ENCODE results near the gene SETD2. TPM values are rescaled to one million over a fixed set of nuclear protein-coding genes. Genes with fewer than 3 reads are reported as not detected.

SETD2 gene
- total and polyA plus RNA-seq, 2 of the 8 experiments (the other 6 are each of a cell fraction or from before 2014, with no cell fraction given), result 15.7 to 46.3 TPM

DNA sequence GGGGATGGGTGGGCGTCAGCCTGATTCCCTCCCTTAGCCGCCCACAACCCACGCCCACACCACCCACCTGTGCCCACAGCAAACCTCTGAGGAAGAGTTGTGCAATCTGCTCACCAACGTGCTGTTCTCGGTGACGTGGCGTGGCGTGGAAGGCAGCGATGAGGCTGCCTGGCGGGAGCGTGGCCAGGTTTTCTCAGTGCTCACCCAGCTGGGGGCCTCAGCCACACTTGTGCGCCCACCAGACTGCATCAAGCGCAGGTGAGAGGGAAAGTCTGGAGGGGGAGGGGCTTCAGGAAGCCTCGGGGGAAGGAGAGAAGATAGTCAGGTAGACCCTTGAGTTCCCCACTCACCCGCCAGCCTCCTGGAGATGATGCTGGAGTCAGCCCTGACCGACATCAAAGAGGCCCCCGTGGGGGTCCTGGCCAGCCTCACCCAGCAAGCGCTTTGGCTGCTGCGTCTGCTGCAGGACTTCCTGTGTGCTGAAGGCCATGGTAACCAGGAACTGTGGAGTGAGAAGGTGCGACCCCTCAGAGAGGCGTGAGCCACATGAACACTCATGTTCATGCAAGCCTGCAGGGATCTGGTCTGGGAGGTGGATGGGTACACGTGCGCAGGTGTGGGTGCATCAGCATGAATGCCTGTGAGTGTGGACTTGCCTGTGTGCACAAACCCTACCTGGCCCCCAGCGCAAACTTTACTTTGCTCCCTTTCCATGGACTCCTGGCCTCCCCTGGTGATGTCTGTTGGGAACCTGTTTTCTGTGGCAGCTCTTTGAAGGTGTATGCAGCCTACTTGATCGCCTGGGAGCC is 162.8 kb downstream of the SETD2 start:
- POLR2A ChIA-PET (ENCODE audit: partially characterized antibody), result interaction anchor here (1.2 kb wide), 1 partner anchor 20 kb away, joined by 3 read pairs; no protein-coding TSS in a partner anchor
- no peaks in the 10 kb centered on the region for H3K23me2 ChIP-seq (ENCODE audit: low read depth, low read length)
- TF ChIP-seq CHD1 (IDR thresholded peaks at IDR 0.05; ENCODE audit: low read depth, low read length) (no peak), EP300 (IDR thresholded peaks at IDR 0.05; ENCODE audit: borderline replicate concordance in 1 of 2, low read depth in 2 of 2, low read length in 2 of 2) (no peak), TAF1 (IDR thresholded peaks at IDR 0.05; ENCODE audit: low read depth, low read length) (no peak)
- TF ChIP-seq, protein P1, sequence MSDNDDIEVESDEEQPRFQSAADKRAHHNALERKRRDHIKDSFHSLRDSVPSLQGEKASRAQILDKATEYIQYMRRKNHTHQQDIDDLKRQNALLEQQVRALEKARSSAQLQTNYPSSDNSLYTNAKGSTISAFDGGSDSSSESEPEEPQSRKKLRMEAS (IDR thresholded peaks at IDR 0.05), result no peak

More for the DNA sequence above, 162.8 kb downstream of the SETD2 start:
- H2BK20ac ChIP-seq (ENCODE audit: low read length), result no peak overlapping the region
- no peak overlapping the region for H4K8ac ChIP-seq (ENCODE audit: extremely low read depth, insufficient read depth, low read length)
- peaks cover 3 to 22% (median 21%) of the 10 kb centered on the region in 4 experiments; a peak in 7 of 8 replicates for H3K36me3 ChIP-seq (ENCODE audit: control insufficient read depth in 2 of 4, insufficient read depth in 4 of 4, low read length in 3 of 4)
- H4K20me1 ChIP-seq (replicated peaks in 1 of 2; ENCODE audit: control insufficient read depth in 1 of 2, insufficient read depth in 2 of 2, low read length in 2 of 2), result peaks cover 3 to 25% of the 10 kb centered on the region in 2 experiments
- H2BK120ac ChIP-seq (replicated peaks; ENCODE audit: low read depth, low read length), result no peak overlapping the region
- WGBS, 2 experiments (ENCODE audit: extremely low coverage in 1 of 2, insufficient coverage in 1 of 2, insufficient read length in 1 of 2, insufficient replicate concordance in 2 of 2, low coverage in 1 of 2, low lambda C conversion rate in 2 of 2, missing lambda C conversion rate in 1 of 2), result 94% methylated on average over 21 of the region's 25 CpGs; no CpG with 5 or more reads in 1 of the 2 experiments
- no peak overlapping the region for H3K27ac ChIP-seq (ENCODE audit: low read depth, low read length)
- CTCF ChIA-PET (ENCODE audit: partially characterized antibody), result interaction anchor here (0.6 to 14.2 kb wide), 9 partner anchors 9 to 323 kb away, joined by 3 to 130 read pairs (median 3); partner anchors contain the start of genes CCDC12 and NBEAL2
- H3K14ac ChIP-seq (ENCODE audit: insufficient read length), result no peak overlapping the region
- H3K9ac ChIP-seq (replicated peaks in 1 of 4; ENCODE audit: extremely low read depth in 1 of 4, low read depth in 3 of 4, low read length in 3 of 4), result no peak overlapping the region
- no peak for FAIRE-seq
- H3K79me1 ChIP-seq (ENCODE audit: low read depth, low read length), result no peaks in the 10 kb centered on the region
- H3K9me3 ChIP-seq (ENCODE audit: insufficient read depth in 2 of 2, low read depth in 1 of 2, low read length in 1 of 2), result no peaks in the 10 kb centered on the region
- no peak overlapping the region for H3K4me2 ChIP-seq (ENCODE audit: insufficient read depth in 1 of 2, low read depth in 2 of 2, low read length in 2 of 2)
- H3K79me2 ChIP-seq (ENCODE audit: control insufficient read depth in 1 of 2, insufficient read depth in 2 of 2, low read length in 2 of 2), result no peaks in the 10 kb centered on the region
- no peak overlapping the region for H2AK5ac ChIP-seq (ENCODE audit: low read depth, low read length)
- H3K4me1 ChIP-seq (replicated peaks in 1 of 4; ENCODE audit: control insufficient read depth in 3 of 4, insufficient read depth in 4 of 4, low read length in 3 of 4), result peaks cover 0 to 3% (median 1%) of the 10 kb centered on the region in 4 experiments; a peak in 3 of 7 replicates
- no peak overlapping the region for H4K91ac ChIP-seq (replicated peaks; ENCODE audit: insufficient read length, low read length)
- no peak overlapping the region for H2BK12ac ChIP-seq (ENCODE audit: low read depth, low read length)
- no peak overlapping the region for H3K4me3 ChIP-seq (ENCODE audit: extremely low read depth in 1 of 4, insufficient read depth in 2 of 4, low read depth in 3 of 4, low read length in 4 of 4)
- no peak overlapping the region for H3K56ac ChIP-seq (replicated peaks; ENCODE audit: insufficient read length, low read depth, low read length)
- H2BK5ac ChIP-seq (ENCODE audit: low read depth, low read length), result no peak overlapping the region; the same call in 1 of the 2 replicates
- H3K4ac ChIP-seq (replicated peaks; ENCODE audit: insufficient read length, low read depth, low read length), result no peak overlapping the region
- H3K27me3 ChIP-seq (replicated peaks in 1 of 4; ENCODE audit: control insufficient read depth in 3 of 4, extremely low read depth in 1 of 4, insufficient read depth in 3 of 4, low read length in 3 of 4), result no peaks in the 10 kb centered on the region
- no peak overlapping the region for H2BK15ac ChIP-seq (ENCODE audit: low read length)
- DNase-seq (ENCODE audit: low read depth in 1 of 2, low spot score in 2 of 2), result no peak
- no peak overlapping the region for H3K23ac ChIP-seq (ENCODE audit: insufficient read length)
- H4K5ac ChIP-seq (ENCODE audit: insufficient read length, low read depth, low read length), result no peak overlapping the region
- H2AFZ ChIP-seq (ENCODE audit: low read length), result no peak overlapping the region
- H3K18ac ChIP-seq (ENCODE audit: extremely low read depth, low read length), result no peak overlapping the region

All from H1 (cell line).